NCI-H187 (cell line): ENCODE results near the gene NCDN.

Experiments
- DNase-seq, 2 experiments: peaks; one replicate each; lab custom pipeline; 2025; lab: John Stamatoyannopoulos, UW

NCDN gene

GRCh38 chr1:35557611-35558373 lies at the start of gene NCDN:
TSS of gene NCDN (plus strand) at chr1:35557799. CDS start at chr1:35558191, 392 bp downstream.
- DNase-seq = peak; percentile 87 to 97

- DNase-seq = no peak
Measured at GRCh38 chr1:35507947-35508346, 49.7 kb upstream of the NCDN start.

- no peak for DNase-seq
Measured at GRCh38 chr1:35509558-35509957, 48.0 kb upstream of the NCDN start.

GRCh38 chr1:35511305-35511704 lies 46.3 kb upstream of the NCDN start:
- no peak for DNase-seq

GRCh38 chr1:35518183-35518582 lies 39.4 kb upstream of the NCDN start:
- DNase-seq = no peak

- DNase-seq = no peak
Measured at GRCh38 chr1:35519432-35519831, 38.2 kb upstream of the NCDN start.

- no peak for DNase-seq
Measured at GRCh38 chr1:35524106-35524505, 33.5 kb upstream of the NCDN start.

GRCh38 chr1:35530168-35530567 lies 27.4 kb upstream of the NCDN start:
- DNase-seq = no peak

- DNase-seq = no peak
Measured at GRCh38 chr1:35530946-35531345, 26.7 kb upstream of the NCDN start.

- DNase-seq = no peak
Measured at GRCh38 chr1:35531368-35531767, 26.2 kb upstream of the NCDN start.

- DNase-seq = no peak
Measured at GRCh38 chr1:35532497-35533223, 24.9 kb upstream of the NCDN start.

GRCh38 chr1:35533586-35533985 lies 24.0 kb upstream of the NCDN start:
- DNase-seq = no peak

- no peak for DNase-seq
Measured at GRCh38 chr1:35535243-35535642, 22.4 kb upstream of the NCDN start.

GRCh38 chr1:35536556-35537162 lies 20.9 kb upstream of the NCDN start:
- no peak for DNase-seq

- DNase-seq = no peak
Measured at GRCh38 chr1:35537806-35538205, 19.8 kb upstream of the NCDN start.

GRCh38 chr1:35539073-35539823 lies 18.4 kb upstream of the NCDN start:
- DNase-seq = no peak

GRCh38 chr1:35539824-35540261 lies 17.8 kb upstream of the NCDN start:
- no peak for DNase-seq

- peak in 1 of 2 experiments; percentile 2 for DNase-seq
Measured at GRCh38 chr1:35544976-35545375, 12.6 kb upstream of the NCDN start.

- DNase-seq = no peak
Measured at GRCh38 chr1:35546614-35547013, 11.0 kb upstream of the NCDN start.

- no peak for DNase-seq
Measured at GRCh38 chr1:35553851-35554250, 3.7 kb upstream of the NCDN start.

GRCh38 chr1:35554266-35555211 lies 3.1 kb upstream of the NCDN start:
- DNase-seq = no peak
